GM21423 (cell line): ENCODE results near the gene ACTN3.
"Not testable (repeated sequence)": the region's sequence is repeated elsewhere in the genome, so short reads cannot be mapped to it uniquely, and the experiment has no call there.

Experiments used
- ATAC-seq: cut with Tn5 transposase; IDR thresholded peaks from one replicate; pipeline ENCODE4 v1.9.1; 2021; ENCODE audit warnings: mild to moderate bottlenecking, moderate library complexity; ENCODE audit not compliant: unreplicated experiment

Gene ACTN3

DNA sequence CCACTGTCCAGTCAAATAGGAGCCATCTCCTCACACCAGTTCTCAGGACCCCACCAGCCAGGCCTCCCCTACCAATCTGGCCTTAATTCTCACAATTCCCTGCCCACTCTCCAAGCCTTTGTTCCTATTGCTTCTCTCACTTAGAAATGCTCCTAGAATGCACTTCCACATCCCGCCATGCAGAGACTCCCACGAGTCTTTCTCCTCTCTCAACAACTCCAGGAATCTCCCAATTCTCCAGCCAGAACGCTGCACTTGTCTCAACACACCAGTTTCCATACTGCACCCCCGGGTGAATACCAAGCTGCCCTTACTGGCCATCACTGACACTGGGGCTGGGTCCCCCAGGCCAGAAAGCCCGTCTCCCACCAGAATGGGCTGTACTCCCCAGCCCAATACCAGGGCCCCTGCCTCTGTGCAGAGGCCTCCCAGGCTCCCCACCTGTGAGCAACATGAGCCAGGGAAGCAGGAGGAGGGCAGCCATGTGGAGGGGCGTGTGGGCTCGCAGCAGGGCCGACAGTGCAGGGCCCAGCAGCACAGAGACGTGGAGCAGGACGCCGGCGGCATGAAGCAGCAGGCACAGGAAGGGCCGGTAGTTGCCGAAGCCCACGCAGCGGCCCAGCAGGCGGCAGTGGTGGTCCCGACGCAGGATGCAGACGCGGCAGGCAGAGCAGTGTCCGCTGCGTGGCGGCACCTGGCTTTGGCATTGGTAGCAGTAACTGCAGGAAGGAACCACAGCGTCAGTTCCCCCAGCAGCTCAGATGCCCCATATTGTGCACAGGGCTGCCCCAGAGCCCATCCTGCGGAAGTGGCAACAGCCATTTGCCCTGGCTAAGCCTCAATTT lies 3.2 kb upstream of the ACTN3 start:
- peak; percentile 32 for ATAC-seq

DNA sequence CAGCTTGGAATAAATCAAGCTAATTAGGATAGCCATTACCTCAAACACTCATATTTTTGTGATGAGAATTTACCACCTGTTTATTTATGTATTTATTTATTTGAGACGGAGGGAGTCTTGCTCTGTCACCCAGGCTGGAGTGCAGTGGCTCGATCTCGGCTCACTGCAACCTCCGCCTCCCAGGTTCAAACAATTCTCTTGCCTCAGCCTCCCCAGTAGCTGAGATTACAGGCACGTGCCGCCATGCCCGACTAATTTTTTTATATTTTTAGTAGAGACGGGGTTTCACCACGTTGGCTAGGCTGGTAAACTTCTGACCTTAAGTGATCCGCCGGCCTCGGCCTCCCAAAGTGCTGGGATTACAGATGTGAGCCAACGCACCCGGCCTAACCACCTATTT lies 1.8 kb upstream of the ACTN3 start:
- ATAC-seq, result not testable (repeated sequence)

DNA sequence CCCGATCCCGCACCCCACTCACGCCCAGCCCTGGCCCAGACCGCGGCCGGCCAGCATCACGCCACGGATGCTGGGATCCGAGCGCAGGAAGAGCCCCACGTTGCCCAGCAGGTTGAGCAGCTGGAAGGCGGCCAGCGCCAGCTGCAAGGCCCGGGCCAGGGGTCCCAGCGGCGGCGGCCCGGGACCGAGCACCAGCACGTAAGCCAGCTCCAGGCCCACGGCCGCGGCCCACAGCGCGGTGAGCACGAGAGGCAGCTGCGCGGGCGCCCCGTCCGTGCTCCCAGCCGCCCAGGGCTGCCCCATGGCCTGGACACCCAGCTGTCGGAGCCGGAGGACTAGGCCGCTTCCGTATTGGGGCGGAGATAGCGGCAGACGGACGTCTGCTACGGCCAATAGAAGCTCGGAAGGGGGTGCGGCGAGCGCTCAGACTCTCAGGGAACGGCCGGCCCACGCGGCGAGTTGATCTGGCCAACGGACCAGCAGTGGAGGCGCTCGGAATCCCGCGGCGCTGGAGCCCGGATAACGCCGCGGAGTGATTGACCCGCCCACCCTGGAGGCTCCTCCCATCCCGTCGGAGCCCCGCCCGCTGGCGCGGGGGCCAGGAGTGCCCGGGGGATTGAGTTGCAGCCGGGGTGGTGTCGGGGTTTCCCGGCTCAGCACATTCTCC lies 869 bp upstream of the ACTN3 start, which contains the start of gene ZDHHC24:
ZDHHC24 (minus strand) TSS at position 348 of the 667 bp plus-strand sequence; CDS start at position 303, 45 bp downstream.
- ATAC-seq, result peak; percentile 76

- ATAC-seq, result no peak
These were observed 411 bp downstream of the ACTN3 start for GRCh38 chr11:66546966-66547661.

GRCh38 chr11:66547662-66548009 lies 933 bp downstream of the ACTN3 start:
- no peak for ATAC-seq

- ATAC-seq, result no peak
These were observed 1.3 kb downstream of the ACTN3 start for GRCh38 chr11:66548041-66548440.

- ATAC-seq, result no peak
These were observed 2.3 kb downstream of the ACTN3 start for GRCh38 chr11:66548774-66549630.

DNA sequence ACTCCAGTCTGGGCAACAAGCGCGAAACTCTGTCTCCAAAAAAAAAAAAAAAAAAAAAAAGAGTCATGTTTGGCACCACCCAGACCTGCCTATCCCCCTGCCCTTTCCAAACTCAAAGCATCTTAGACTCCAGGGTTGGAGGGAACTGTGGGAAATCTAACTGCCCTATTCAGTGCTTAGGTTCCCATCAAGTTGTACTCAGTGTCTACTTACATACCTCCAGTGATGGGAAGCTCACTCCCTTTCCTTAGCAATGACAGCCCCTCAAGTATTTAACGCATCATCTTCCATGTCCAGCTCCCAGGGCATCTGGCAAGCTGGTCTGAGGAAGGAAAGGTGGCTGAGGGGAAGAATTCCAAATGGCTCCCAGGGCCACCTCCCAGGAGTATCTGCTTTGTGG lies 3.0 kb downstream of the ACTN3 start:
- no peak for ATAC-seq

- ATAC-seq, result no peak
These were observed 4.2 kb downstream of the ACTN3 start for GRCh38 chr11:66550887-66551286.

DNA sequence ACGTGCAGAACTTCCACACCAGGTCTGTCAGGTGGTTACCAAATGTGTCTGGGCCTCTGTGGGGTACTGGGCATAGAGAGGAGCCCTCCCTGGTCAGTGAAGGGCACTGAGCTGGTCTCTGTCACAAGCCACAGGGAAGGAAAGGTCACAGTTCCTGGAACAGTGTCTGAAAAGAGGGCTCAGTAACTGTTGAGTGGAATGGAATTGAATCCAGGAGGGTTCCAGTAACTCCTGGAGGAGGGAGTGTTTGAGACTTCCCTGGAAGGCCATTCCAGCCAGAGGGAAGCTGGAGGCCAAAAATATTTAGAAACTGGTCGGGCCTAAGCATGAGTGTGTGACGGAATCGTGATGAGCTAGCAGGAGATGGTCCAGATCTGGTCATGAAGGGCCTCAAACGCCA lies 7.9 kb downstream of the ACTN3 start:
- no peak for ATAC-seq

DNA sequence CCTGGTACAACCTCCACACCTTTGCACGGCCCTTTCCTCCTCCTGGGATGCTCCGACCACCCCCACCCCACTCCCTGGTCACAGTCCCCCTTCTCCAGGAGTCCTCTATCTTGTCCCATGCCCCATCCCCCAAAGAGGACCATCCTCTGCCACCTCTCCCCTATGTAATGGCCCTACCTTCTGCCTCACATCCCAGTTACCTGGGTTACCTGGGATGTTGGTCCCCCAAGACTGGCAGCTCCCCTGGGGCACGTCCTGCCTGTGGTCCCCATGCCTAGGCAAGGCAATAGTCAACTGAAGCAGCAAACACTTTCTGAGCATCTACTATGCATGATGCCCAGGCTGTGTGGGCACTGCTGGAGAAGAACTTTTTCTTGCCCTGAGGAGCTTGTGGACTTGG lies 8.7 kb downstream of the ACTN3 start:
- no peak for ATAC-seq

DNA sequence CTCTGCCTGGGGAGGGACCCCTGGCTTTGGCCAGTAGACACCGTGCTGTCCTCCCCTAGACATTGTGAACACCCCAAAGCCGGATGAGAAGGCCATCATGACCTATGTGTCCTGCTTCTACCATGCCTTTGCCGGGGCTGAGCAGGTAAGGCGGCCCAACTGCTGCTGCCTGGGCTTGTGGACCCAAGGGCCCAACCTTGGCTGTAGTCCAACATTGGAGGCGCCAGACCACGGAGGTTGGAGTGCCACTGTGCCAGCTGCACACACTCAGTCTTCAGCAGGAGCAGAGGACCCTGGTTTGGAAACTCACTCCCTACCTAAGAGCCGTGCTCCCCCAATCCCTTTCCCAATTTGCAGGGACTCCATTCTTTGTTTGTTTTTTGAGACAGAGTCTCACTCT lies 9.4 kb downstream of the ACTN3 start:
- no peak for ATAC-seq

DNA sequence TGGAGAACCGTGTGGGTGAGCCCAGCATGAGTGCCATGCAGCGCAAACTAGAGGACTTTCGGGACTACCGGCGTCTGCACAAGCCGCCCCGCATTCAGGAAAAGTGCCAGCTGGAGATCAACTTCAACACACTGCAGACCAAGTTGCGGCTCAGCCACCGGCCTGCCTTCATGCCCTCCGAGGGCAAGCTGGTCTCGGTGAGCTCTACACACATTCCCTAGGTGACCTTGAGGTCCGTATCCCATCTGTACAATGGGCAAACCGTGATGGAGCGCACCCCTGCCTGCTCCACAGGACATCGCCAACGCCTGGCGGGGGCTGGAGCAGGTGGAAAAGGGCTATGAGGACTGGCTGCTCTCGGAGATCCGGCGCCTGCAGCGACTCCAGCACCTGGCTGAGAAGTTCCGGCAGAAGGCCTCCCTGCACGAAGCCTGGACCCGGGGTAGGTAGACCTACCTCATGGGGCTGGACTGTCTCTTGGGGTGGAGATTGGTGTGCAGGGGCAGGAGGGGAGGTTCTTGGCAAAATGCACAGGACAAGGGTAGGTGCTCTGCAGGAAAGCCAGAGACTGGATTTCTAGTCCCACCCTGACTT lies 11.1 kb downstream of the ACTN3 start:
- no peak for ATAC-seq

DNA sequence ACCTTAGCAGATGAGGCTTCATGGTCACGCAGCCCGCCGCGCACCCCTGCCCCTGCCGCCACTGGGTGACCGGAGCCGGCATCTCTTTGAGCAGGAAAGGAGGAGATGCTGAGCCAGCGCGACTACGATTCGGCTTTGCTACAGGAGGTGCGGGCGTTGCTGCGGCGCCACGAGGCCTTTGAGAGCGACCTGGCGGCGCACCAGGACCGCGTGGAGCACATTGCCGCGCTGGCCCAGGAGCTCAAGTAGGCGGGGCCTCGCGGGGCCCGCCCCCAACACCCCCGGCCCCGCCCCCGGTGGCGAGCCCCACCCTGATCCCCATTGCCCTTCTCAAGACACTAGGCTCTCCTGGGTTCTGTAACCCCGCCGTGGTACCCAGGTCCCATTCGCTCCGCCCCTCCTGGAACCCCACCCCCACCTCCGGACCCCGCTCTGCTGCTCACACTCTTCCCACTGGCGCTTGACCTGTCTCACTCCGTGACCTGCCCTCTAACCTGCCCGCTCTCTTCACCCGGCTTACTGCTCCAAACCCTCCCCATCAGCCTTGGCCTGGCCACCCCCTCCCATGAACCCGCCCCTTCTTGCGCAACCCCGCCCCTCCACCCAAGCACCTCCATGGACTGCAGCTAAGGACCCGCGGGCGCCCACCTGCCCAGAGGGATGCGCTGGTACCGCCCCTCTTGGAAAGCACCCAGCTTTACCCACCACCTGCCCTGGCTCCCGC lies 12.6 kb downstream of the ACTN3 start:
- ATAC-seq, result no peak

DNA sequence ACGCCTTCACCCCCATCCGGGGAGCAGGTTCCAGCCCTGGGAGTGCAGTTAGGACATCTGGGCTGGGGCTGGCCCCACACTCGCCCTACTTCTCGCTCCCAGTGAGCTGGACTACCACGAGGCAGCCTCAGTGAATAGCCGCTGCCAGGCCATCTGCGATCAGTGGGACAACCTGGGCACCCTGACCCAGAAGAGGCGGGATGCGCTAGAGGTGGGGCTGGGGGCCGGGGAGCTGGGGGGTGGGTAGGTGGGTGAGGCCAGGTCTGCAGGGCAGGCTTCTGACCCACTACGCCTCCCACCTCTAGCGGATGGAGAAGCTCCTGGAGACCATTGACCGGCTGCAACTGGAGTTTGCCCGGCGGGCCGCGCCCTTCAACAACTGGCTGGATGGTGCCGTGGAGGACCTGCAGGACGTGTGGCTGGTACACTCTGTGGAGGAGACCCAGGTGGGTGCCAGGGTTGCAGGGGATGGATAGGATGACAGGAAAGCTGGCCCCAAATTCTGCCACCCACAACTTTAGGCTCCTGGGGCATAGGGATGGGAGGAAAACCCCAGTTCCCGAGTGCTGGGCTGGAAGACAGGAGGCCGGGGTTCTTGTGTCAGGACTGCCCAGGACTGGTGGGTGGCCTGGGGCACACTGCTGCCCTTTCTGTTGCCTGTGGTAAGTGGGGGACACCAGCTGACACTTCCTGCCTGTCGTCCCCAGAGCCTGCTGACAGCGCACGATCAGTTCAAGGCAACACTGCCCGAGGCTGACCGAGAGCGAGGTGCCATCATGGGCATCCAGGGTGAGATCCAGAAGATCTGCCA lies 13.4 kb downstream of the ACTN3 start:
- ATAC-seq, result no peak

DNA sequence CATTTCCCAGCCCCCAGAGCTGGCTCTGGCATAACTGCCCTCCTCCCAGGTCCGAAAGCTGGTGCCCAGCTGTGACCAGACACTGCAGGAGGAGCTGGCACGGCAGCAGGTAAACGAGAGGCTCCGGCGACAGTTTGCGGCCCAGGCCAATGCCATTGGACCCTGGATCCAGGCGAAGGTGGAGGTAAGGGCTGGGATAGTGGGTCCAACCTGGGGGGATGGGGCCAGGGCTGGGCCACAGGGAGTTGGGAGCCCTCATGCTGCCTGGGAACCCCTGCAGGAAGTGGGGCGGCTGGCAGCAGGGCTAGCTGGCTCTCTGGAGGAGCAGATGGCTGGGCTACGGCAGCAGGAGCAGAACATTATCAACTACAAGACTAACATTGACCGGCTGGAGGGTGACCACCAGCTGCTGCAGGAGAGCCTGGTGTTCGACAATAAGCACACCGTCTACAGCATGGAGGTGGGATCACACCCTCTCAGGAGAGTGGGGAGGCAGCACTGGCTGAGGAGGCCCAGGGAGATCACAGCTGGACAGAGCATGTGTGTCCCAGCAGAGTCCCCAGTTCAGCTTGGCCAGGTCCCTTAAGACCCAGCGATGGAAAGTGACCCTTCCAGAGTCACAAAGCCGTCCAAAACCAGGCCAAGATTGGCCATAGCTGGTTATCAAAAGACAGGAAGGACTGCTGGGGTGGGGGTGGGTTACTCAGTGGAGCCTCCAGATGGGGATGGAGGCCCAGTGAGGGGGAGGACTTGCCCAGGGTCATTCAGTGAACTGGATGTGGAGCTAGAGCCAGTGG lies 14.7 kb downstream of the ACTN3 start:
- ATAC-seq, result no peak

DNA sequence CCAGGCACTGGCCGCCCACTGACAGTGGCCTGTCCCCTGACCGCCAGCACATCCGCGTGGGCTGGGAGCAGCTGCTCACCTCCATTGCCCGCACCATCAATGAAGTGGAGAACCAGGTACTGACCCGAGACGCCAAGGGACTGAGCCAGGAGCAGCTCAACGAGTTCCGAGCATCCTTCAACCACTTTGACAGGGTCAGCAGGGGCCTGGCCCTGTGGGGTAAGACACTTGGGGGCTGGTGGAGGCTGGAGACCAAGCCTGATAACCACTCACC lies 15.2 kb downstream of the ACTN3 start:
- ATAC-seq, result no peak

- no peak for ATAC-seq
These were observed 15.6 kb downstream of the ACTN3 start for GRCh38 chr11:66562275-66562674.
